Pancreas (tissue), 10 donors: Measurements from ENCODE around the gene CDK5R1. TPM values are rescaled to one million over a fixed set of nuclear protein-coding genes. Genes with fewer than 3 reads are reported as not detected.

ENCODE experiments used
- ATAC-seq, 4 donors: fragments of 200-7000 bp; cut with Tn5 transposase; one replicate each; pipeline versions ENCODE4 v1.8.0 to v1.9.1; 2020; ENCODE audit warnings: mild to moderate bottlenecking in 4 of 4, moderate library complexity in 4 of 4
- DNase-seq, 6 donors: peaks; one replicate each; pipeline ENCODE4 v3.0.0-alpha.2; 2020
- FAIRE-seq: peaks from 2 replicates; lab custom pipeline; 2012; peaks lifted over from hg19 to GRCh38; lab: Jason Lieb, UNC
- H3K27ac ChIP-seq, 4 donors: fragments of 200-600 bp; sonication (generic); 1 replicate in 3 of 4; 2 replicates in 1 of 4; pipeline versions ENCODE4 v1.5.0 to v1.8.0; 2020
- H3K27me3 ChIP-seq, 4 donors: fragments of 200-600 bp; one replicate each; pipeline ENCODE4 v1.8.0; 2021
- H3K36me3 ChIP-seq, 3 donors: fragments of 200-600 bp; sonication (generic) in 1 of 3; one replicate each; pipeline versions ENCODE4 v1.5.0 to v1.8.0; 2020 to 2021
- H3K4me1 ChIP-seq, 3 donors: fragments of 200-600 bp; one replicate each; pipeline ENCODE4 v1.8.0; 2021
- H3K4me3 ChIP-seq, 4 donors: fragments of 200-600 bp; sonication (generic) in 2 of 4; one replicate each; pipeline versions ENCODE4 v1.5.0 to v1.8.0; 2020 to 2021
- H3K9me3 ChIP-seq, 4 donors: fragments of 200-600 bp; one replicate each; pipeline ENCODE4 v1.8.0; 2021
- CTCF ChIP-seq, 4 donors: fragments of 200-600 bp; sonication (generic) in 3 of 4; IDR thresholded peaks; one replicate each; pipeline versions ENCODE4 v1.5.0 to v1.8.0; 2021; ENCODE audit warnings: antibody characterized with exemption in 4 of 4
- WGBS, 2 donors: extraction: QIAGEN DNeasy Blood & Tissue Kit; methylation state at CpG; one replicate each; pipeline ENCODE4 v1.1.7; 2013; 5-methylcytosine and 5-hydroxymethylcytosine counted together
- intact Hi-C, 3 donors: fragments of 100-400 bp; cut with DNase I; formaldehyde crosslinking; loops; one replicate each; pipeline versions ENCODE4 v1.11.1 to v1.14.2; 2022
- polyA plus RNA-seq, 2 donors: library from polyadenylated mRNA; stranded (reverse); fragments of 200-250 nt; gene quantifications; one replicate each; pipeline ENCODE4 v1.2.3, GENCODE V29; 2013
- total RNA-seq, 6 donors: library from RNA; stranded (reverse); fragmentation: NEBNext Ultra II Directional in 4 of 6; extraction: Animal tissue kit (Norgen Biotek cat#: 25700) in 4 of 6; gene quantifications; one replicate each; pipeline versions ENCODE4 v1.2.1 to v1.2.4, GENCODE V29; 2021 to 2023
- donor health status: healthy with polysubstance abuse.
- donor health status: DM: no; HTN: no; CAD: no; lungs with moderate emphysema.
- donor health status: DM: no; HTN: no; CAD: no.
- donor health status: control.
- donor health status: control.
- donor health status: Bipolar disorder and iron deficiency.
- donor health status: DM: yes; HTN: yes; CAD: no.
- donor health status: DM: no; HTN: no; CAD: no.
- donor health status: DM: no; HTN: no; CAD: no.
- donor health status: DM: yes; HTN: yes; CAD: no.

CDK5R1 gene
- total and polyA plus RNA-seq, 8 donors = 0.46 to 5.1 (median 1.0) TPM

DNA sequence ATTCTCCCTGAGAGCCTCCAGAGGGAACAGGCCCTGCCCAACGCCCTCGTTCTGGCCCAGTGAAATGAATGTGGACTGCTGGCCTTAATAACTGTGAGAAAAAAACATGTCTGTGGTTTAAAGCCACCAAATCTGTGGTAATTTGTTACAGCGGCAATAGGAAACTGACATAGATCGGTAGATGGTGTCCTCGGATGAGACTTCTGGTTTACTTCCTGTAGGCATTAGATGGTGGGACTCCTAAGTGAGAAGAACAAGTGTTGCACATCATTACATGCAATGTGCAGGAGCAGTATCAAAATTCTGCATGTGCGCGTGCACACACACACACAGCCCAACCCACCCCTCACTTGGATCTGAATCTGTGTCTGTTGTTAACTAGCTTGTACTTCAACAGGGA lies 42.0 kb downstream of the CDK5R1 start:
- intact Hi-C loops = no loop called here
- no peak for DNase-seq

DNA sequence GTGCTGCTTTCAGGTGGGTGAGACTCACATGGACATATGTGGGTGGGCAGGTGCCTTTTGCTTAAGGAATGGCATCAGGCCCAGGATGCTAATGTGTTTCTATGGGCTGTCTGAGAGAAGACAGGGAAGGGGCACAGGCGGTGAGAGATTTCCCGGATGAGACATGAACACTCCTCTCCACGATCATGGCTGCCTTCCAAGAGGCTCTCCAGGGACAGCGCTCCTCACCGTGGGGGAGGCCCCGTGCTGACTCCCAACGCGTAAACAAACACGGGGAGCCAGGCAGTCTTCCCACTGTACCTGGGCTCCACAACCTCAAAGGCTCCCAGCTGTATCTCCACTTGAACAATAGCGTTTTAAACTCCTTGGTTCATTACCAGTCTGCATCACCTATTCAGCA lies 42.8 kb downstream of the CDK5R1 start:
- 76 to 84% methylated on average over 10 of the region's 10 CpGs for WGBS, 2 donors
- intact Hi-C loops = no loop called here
- no peak for FAIRE-seq

More for the DNA sequence above, 42.0 kb downstream of the CDK5R1 start:
- Histone ChIP-seq H3K4me1 (no peaks in the 10 kb centered on the region), H3K27me3 (no peaks in the 10 kb centered on the region), H3K27ac (no peak overlapping the region), H3K9me3 (no peaks in the 10 kb centered on the region), H3K4me3 (no peak overlapping the region), H3K36me3 (no peaks in the 10 kb centered on the region)
- no peak for FAIRE-seq
- no peak for ATAC-seq
- TF ChIP-seq CTCF (IDR thresholded peaks at IDR 0.05) = no peak
- WGBS, 2 donors = 94 to 96% methylated on average over 7 of the region's 7 CpGs

DNA sequence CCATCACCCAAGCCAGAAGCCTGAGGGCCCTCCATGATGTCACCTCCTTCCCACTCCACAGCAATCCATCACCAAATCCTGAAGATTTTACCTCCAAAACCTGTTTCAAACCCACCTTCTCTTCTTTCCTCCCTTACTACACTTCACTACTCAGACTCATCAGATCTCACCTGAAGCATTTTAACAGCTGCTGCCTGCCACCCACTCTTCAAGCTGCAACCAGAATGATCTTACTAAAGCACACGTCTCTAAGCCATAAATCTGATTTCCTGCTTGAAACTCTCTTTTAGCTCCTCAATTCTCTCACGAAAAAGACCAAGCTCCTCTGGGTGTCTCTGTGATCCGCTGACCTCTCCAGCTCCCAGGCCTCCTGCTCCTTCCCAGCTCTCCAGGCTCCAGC lies 46.5 kb downstream of the CDK5R1 start:
- WGBS, 2 donors = 91 to 96% methylated on average over 3 of the region's 3 CpGs
- no peak for FAIRE-seq
- no peak for ATAC-seq
- no peaks in the 10 kb centered on the region for H3K9me3 ChIP-seq
- intact Hi-C loops = no loop called here
- H3K4me1 ChIP-seq = no peaks in the 10 kb centered on the region
- no peak for DNase-seq
- H3K27ac ChIP-seq = no peak overlapping the region
- TF ChIP-seq CTCF (IDR thresholded peaks at IDR 0.05) = no peak
- H3K4me3 ChIP-seq = no peak overlapping the region
- H3K27me3 ChIP-seq = no peaks in the 10 kb centered on the region
- no peaks in the 10 kb centered on the region for H3K36me3 ChIP-seq

More for the DNA sequence above, 42.8 kb downstream of the CDK5R1 start:
- no peak overlapping the region for H3K27ac ChIP-seq
- no peaks in the 10 kb centered on the region for H3K9me3 ChIP-seq
- H3K36me3 ChIP-seq = no peaks in the 10 kb centered on the region
- H3K4me1 ChIP-seq = no peaks in the 10 kb centered on the region
- H3K4me3 ChIP-seq = no peak overlapping the region
- DNase-seq = no peak
- no peak for TF ChIP-seq CTCF (IDR thresholded peaks at IDR 0.05)
- H3K27me3 ChIP-seq = no peaks in the 10 kb centered on the region
- ATAC-seq = peak in 1 of 4 donors; percentile 56

DNA sequence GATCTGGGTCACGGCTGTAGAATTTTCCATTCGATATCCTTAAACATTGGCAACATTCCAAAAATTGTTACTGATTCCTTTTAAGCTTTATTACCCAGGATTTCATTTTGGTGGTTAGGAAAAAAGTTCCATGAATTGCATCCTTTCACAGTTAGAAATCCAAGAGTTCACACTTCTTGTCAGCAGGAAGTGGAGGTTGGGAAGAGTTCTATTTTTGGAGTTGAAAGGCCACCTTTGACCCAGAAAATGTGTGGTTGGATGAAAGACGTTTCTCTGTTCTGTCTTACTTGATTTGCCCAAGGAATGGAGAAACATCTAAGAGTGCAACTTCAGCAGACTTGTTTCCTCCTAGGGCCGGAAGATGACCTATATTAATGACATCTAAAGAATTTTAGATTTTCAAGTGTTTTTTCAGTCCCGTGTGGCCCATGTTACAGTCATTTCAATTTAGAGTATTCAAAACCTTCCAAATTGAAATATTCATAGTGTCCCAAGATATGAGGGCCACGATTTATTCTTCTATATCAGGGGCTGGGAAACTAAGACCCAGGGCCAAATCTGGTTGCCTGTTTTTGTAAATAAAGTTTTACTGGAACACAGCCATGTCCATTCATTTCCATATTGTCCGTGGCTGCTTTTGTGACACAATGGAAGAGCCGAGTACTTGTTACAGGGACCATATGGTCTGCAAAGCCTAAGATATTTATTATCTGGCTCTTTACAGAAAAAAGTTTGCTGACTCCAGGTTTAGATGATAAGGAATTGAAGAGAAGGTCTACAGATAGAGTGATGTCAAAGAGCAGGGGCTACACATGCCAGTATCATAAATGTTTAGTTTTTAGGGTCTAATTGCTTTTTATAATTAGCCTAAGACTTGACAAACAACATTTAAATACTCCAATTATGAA lies 50.2 kb downstream of the CDK5R1 start:
- H3K36me3 ChIP-seq = no peaks in the 10 kb centered on the region
- ATAC-seq (peak in 1 of 4 donors; percentile 22), DNase-seq (no peak), FAIRE-seq (no peak)
- intact Hi-C loops = no loop called here
- WGBS, 2 donors = 66 to 73% methylated on average over 8 of the region's 8 CpGs
- no peak for TF ChIP-seq CTCF (IDR thresholded peaks at IDR 0.05)
- no peaks in the 10 kb centered on the region for H3K9me3 ChIP-seq
- no peak overlapping the region for H3K27ac ChIP-seq
- no peaks in the 10 kb centered on the region for H3K4me1 ChIP-seq
- H3K27me3 ChIP-seq = no peaks in the 10 kb centered on the region
- H3K4me3 ChIP-seq = no peak overlapping the region

Other genes starting within 250 kb of the CDK5R1 start
- gene RHBDL3, start 221.2 kb upstream of the CDK5R1 start, total RNA-seq = under 1 TPM; 0.12 to 0.75 (median 0.47) TPM
- 1 to 10 TPM in 1 of 2 donors, under 1 TPM in 1; 0.34 to 1.8 TPM for gene RHBDL3, start 221.2 kb upstream of the CDK5R1 start, polyA plus RNA-seq
- gene C17orf75, start 144.8 kb upstream of the CDK5R1 start, total RNA-seq = 10 to 100 TPM in 2 of 6 donors, 1 to 10 TPM in 4; 6.3 to 13.4 (median 8.3) TPM
- 10 to 100 TPM in 1 of 2 donors, 1 to 10 TPM in 1; 8.2 to 17.5 TPM for gene C17orf75, start 144.8 kb upstream of the CDK5R1 start, polyA plus RNA-seq
- gene ZNF207, start 136.8 kb upstream of the CDK5R1 start, total RNA-seq = 10 to 100 TPM; 37.7 to 82.4 (median 51.3) TPM
- 10 to 100 TPM; 35.1 to 44.5 TPM for gene ZNF207, start 136.8 kb upstream of the CDK5R1 start, polyA plus RNA-seq
- 10 to 100 TPM; 22.1 to 39.4 (median 32.7) TPM for gene PSMD11, start 42.5 kb upstream of the CDK5R1 start, total RNA-seq
- gene PSMD11, start 42.5 kb upstream of the CDK5R1 start, polyA plus RNA-seq = 10 to 100 TPM; 23.5 to 35.6 TPM